OCI-LY1 (cell line): ENCODE results near the gene STT3B.
A peak's percentile ranks its signal among the peaks of the same experiment; 100 is the strongest.

Experiments used
- H2AFZ ChIP-seq: fragments of 200-600 bp; sonication (generic), shearing (Covaris generic); 2 replicates; pipeline ENCODE4 v1.6.0; 2014; ENCODE audit warnings: antibody characterized with exemption, mild to moderate bottlenecking, low read length
- H3F3A ChIP-seq: fragments of 200-600 bp; sonication (generic), shearing (Covaris generic); 2 replicates; pipeline ENCODE4 v1.6.0; 2014; ENCODE audit warnings: mild to moderate bottlenecking, antibody characterized with exemption, low read length, moderate library complexity; ENCODE audit not compliant: insufficient read depth
- H3K27ac ChIP-seq: fragments of 200-600 bp; sonication (generic); 2 replicates; pipeline ENCODE4 v1.5.1; 2014; ENCODE audit warnings: low read length, mixed run types, mild to moderate bottlenecking, low read depth; ENCODE audit not compliant: poor library complexity, severe bottlenecking
- H3K27me3 ChIP-seq: fragments of 200-600 bp; sonication (generic); 2 replicates; pipeline ENCODE4 v1.6.0; 2014; ENCODE audit warnings: antibody characterized with exemption, mild to moderate bottlenecking, low read length, moderate library complexity; ENCODE audit not compliant: insufficient read depth
- H3K36me3 ChIP-seq: fragments of 200-600 bp; sonication (generic); 2 replicates; pipeline ENCODE4 v1.6.1; 2014; ENCODE audit warnings: mild to moderate bottlenecking, antibody characterized with exemption, low read length, moderate library complexity, mixed read lengths; ENCODE audit not compliant: insufficient read depth
- H3K4me1 ChIP-seq: fragments of 200-600 bp; sonication (generic); 2 replicates; pipeline ENCODE4 v1.5.1; 2014; ENCODE audit warnings: mild to moderate bottlenecking, low read length, moderate library complexity; ENCODE audit not compliant: insufficient read depth, severe bottlenecking
- H3K4me2 ChIP-seq: fragments of 200-600 bp; sonication (generic), shearing (Covaris generic); 2 replicates; pipeline ENCODE4 v1.6.1; 2014; ENCODE audit warnings: low read length
- H3K4me3 ChIP-seq: fragments of 200-600 bp; sonication (generic); 2 replicates; pipeline ENCODE4 v1.5.1; 2014; ENCODE audit warnings: low read length, low read depth, mild to moderate bottlenecking, mixed read lengths; ENCODE audit not compliant: poor library complexity, severe bottlenecking
- H3K79me2 ChIP-seq: fragments of 200-600 bp; shearing (Covaris generic); 2 replicates; pipeline ENCODE4 v1.6.1; 2016; ENCODE audit warnings: mixed run types, low read length, mixed read lengths; ENCODE audit not compliant: insufficient read depth
- H3K9ac ChIP-seq: fragments of 200-600 bp; sonication (generic), shearing (Covaris generic); 2 replicates; pipeline ENCODE4 v1.6.1; 2014; ENCODE audit warnings: mild to moderate bottlenecking, low read length, mixed read lengths
- H3K9me2 ChIP-seq: fragments of 200-600 bp; sonication (generic), shearing (Covaris generic); 2 replicates; pipeline ENCODE4 v1.6.1; 2014; ENCODE audit warnings: low read depth, mild to moderate bottlenecking, low read length, mixed read lengths
- H3K9me3 ChIP-seq: fragments of 200-600 bp; shearing (Covaris generic); 2 replicates; pipeline ENCODE4 v1.6.1; 2014; ENCODE audit warnings: low read length, mixed read lengths
- H4K20me1 ChIP-seq: fragments of 200-600 bp; sonication (generic), shearing (Covaris generic); 2 replicates; pipeline ENCODE4 v1.6.0; 2016; ENCODE audit warnings: mild to moderate bottlenecking, low read length; ENCODE audit not compliant: insufficient read depth
- EZH2 ChIP-seq: fragments of 200-600 bp; sonication (generic), shearing (Covaris generic); IDR thresholded peaks from 2 replicates; pipeline ENCODE4 v1.8.0; 2017; ENCODE audit warnings: borderline replicate concordance, mixed run types, mild to moderate bottlenecking, antibody characterized with exemption, low read length, moderate library complexity, mixed read lengths
- TF ChIP-seq, protein P1 (sequence below): fragments of 200-600 bp; sonication (generic), shearing (Covaris generic); IDR thresholded peaks from 2 replicates; pipeline ENCODE4 v1.5.1; 2017; ENCODE audit warnings: mild to moderate bottlenecking, antibody characterized with exemption, low read length, moderate library complexity, mixed read lengths

The STT3B gene

GRCh38 chr3:31532587-31533168, at the start of gene STT3B:
STT3B (plus strand) TSS chr3:31532925; CDS start chr3:31532999, 74 bp downstream.
- H2AFZ ChIP-seq, result 0 out of 2 replicates have a peak within 1 kb of the TSS, but pooled peaks have one; percentile 16
- peaks cover 48% of the 10 kb centered on the region for H3K79me2 ChIP-seq
- H3K9ac ChIP-seq, result peak within 1 kb of the TSS; percentile 84
- H3K9me2 ChIP-seq, result no peaks in the 10 kb centered on the region
- H3K9me3 ChIP-seq, result no peaks in the 10 kb centered on the region
- peaks cover 9% of the 10 kb centered on the region for H3K36me3 ChIP-seq
- H3K27ac ChIP-seq, result peak within 1 kb of the TSS; percentile 91
- TF ChIP-seq, protein P1, sequence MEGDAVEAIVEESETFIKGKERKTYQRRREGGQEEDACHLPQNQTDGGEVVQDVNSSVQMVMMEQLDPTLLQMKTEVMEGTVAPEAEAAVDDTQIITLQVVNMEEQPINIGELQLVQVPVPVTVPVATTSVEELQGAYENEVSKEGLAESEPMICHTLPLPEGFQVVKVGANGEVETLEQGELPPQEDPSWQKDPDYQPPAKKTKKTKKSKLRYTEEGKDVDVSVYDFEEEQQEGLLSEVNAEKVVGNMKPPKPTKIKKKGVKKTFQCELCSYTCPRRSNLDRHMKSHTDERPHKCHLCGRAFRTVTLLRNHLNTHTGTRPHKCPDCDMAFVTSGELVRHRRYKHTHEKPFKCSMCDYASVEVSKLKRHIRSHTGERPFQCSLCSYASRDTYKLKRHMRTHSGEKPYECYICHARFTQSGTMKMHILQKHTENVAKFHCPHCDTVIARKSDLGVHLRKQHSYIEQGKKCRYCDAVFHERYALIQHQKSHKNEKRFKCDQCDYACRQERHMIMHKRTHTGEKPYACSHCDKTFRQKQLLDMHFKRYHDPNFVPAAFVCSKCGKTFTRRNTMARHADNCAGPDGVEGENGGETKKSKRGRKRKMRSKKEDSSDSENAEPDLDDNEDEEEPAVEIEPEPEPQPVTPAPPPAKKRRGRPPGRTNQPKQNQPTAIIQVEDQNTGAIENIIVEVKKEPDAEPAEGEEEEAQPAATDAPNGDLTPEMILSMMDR, result no peak
- H3K4me1 ChIP-seq, result peaks cover 42% of the 10 kb centered on the region
- H3K4me3 ChIP-seq, result peak within 1 kb of the TSS; percentile 81
- no peaks in the 10 kb centered on the region; the same call in 1 of the 2 replicates for H4K20me1 ChIP-seq
- H3K27me3 ChIP-seq, result no peaks in the 10 kb centered on the region; the same call in 1 of the 2 replicates
- no peaks in the 10 kb centered on the region for H3F3A ChIP-seq
- H3K4me2 ChIP-seq, result peak within 1 kb of the TSS; percentile 87

GRCh38 chr3:31483776-31484175, 48.9 kb upstream of the STT3B start:
- Histone ChIP-seq H3K27me3 (no peaks in the 10 kb centered on the region; the same call in 1 of the 2 replicates), H4K20me1 (no peaks in the 10 kb centered on the region), H3K27ac (no peak overlapping the region), H2AFZ (no peak overlapping the region), H3K4me3 (no peak overlapping the region), H3K9me3 (no peaks in the 10 kb centered on the region), H3K36me3 (no peaks in the 10 kb centered on the region; the same call in 1 of the 2 replicates), H3K4me1 (no peaks in the 10 kb centered on the region), H3F3A (no peaks in the 10 kb centered on the region), H3K9me2 (no peaks in the 10 kb centered on the region), H3K9ac (no peak overlapping the region), H3K4me2 (no peak overlapping the region), H3K79me2 (no peaks in the 10 kb centered on the region)
- TF ChIP-seq EZH2, result no peak
- TF ChIP-seq, protein P1, result no peak

- TF ChIP-seq, protein P1, result no peak
- TF ChIP-seq EZH2, result no peak
- no peak overlapping the region for H3K4me2 ChIP-seq
- H3K9ac ChIP-seq, result no peak overlapping the region
- H3K79me2 ChIP-seq, result no peaks in the 10 kb centered on the region
- no peaks in the 10 kb centered on the region for H3K9me2 ChIP-seq
- H3K4me1 ChIP-seq, result no peaks in the 10 kb centered on the region
- no peaks in the 10 kb centered on the region; the same call in 1 of the 2 replicates for H3K36me3 ChIP-seq
- peaks cover 5% of the 10 kb centered on the region; the same call in 1 of the 2 replicates for H3K9me3 ChIP-seq
- H3F3A ChIP-seq, result no peaks in the 10 kb centered on the region
- no peak overlapping the region for H2AFZ ChIP-seq
- H3K4me3 ChIP-seq, result no peak overlapping the region
- H3K27me3 ChIP-seq, result no peaks in the 10 kb centered on the region
- no peak overlapping the region for H3K27ac ChIP-seq
- H4K20me1 ChIP-seq, result no peaks in the 10 kb centered on the region
Observed at GRCh38 chr3:31485196-31485595, 47.5 kb upstream of the STT3B start.
